Peyer's patch (tissue), 4 donors: Measurements from ENCODE around the gene CAT. TPM values are rescaled to one million over a fixed set of nuclear protein-coding genes. Genes with fewer than 3 reads are reported as not detected.

ENCODE experiments used
- DNase-seq, 3 donors: peaks; one replicate each; pipeline ENCODE4 v3.0.0-alpha.2; 2017 to 2019
- H3K27ac ChIP-seq, 4 donors: fragments of 200-600 bp; sonication (generic); one replicate each; pipeline ENCODE4 v1.5.1; 2016 to 2019
- H3K27me3 ChIP-seq, 2 donors: fragments of 200-600 bp; sonication (generic); one replicate each; pipeline ENCODE4 v1.5.1; 2019
- H3K36me3 ChIP-seq, 3 donors: fragments of 200-600 bp; sonication (generic); one replicate each; pipeline ENCODE4 v1.5.1; 2016 to 2019
- H3K4me1 ChIP-seq, 4 donors: fragments of 200-600 bp; sonication (generic); one replicate each; pipeline ENCODE4 v1.5.1; 2016 to 2019
- H3K4me3 ChIP-seq, 4 donors: fragments of 200-600 bp; sonication (generic); 1 replicate in 3 of 4; 2 replicates in 1 of 4; pipeline ENCODE4 v1.5.1; 2016 to 2019; ENCODE audit warnings: mild to moderate bottlenecking in 1 of 4
- H3K9me3 ChIP-seq, 4 donors: fragments of 200-600 bp; sonication (generic); one replicate each; pipeline ENCODE4 v1.5.1; 2016 to 2019; ENCODE audit warnings: mild to moderate bottlenecking in 1 of 4
- POLR2A ChIP-seq, 2 donors: fragments of 450-650 bp; IDR thresholded peaks; one replicate each; pipeline ENCODE4 v1.5.1; 2017; ENCODE audit warnings: antibody characterized with exemption in 2 of 2, mild to moderate bottlenecking in 2 of 2, moderate library complexity in 2 of 2
- total RNA-seq, 4 donors: library from RNA; depleted of rRNA; stranded (reverse); fragments of >200 nt; gene quantifications; one replicate each; pipeline ENCODE4 v1.1.0, GENCODE V29; 2016
- TF ChIP-seq, protein P1 (sequence below), 6 experiments: fragments of 450-650 bp in 4 of 6; fragments of 200-600 bp in 2 of 6; sonication (generic) in 1 of 6; IDR thresholded peaks; one replicate each; pipeline ENCODE4 v1.5.1; 2017 to 2019; ENCODE audit warnings: antibody characterized with exemption in 6 of 6, mild to moderate bottlenecking in 3 of 6, moderate library complexity in 1 of 6

CAT gene
- total RNA-seq, 4 donors from 2014 or later, result 81.0 to 271 (median 133) TPM

DNA sequence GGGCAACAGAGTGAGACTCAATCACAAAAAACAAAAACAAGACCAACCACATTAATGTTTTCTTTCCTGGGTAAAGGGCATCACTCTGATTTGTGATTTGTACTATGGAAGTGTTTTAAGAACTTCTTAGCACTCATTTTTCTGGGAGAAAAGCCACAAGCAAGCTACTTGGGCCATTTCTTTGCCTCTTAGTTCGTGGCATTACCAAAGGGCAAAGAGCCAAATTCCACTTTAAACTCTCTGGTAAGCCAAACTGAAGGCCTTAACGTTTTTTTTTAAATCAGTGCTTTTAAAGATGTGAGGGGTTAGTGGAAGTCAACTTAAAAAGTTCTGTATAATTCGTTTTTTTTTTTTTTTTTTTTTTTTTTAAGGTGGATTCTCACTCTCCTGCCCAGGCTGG, 36.9 kb downstream of the CAT start:
- no peaks in the 10 kb centered on the region for H3K4me1 ChIP-seq
- no peak for DNase-seq
- no peaks in the 10 kb centered on the region for H3K9me3 ChIP-seq
- H3K36me3 ChIP-seq, result peaks cover 0 to 26% (median 0%) of the 10 kb centered on the region in 3 donors
- no peak overlapping the region for H3K4me3 ChIP-seq
- H3K27me3 ChIP-seq, result no peaks in the 10 kb centered on the region
- TF ChIP-seq, protein P1, sequence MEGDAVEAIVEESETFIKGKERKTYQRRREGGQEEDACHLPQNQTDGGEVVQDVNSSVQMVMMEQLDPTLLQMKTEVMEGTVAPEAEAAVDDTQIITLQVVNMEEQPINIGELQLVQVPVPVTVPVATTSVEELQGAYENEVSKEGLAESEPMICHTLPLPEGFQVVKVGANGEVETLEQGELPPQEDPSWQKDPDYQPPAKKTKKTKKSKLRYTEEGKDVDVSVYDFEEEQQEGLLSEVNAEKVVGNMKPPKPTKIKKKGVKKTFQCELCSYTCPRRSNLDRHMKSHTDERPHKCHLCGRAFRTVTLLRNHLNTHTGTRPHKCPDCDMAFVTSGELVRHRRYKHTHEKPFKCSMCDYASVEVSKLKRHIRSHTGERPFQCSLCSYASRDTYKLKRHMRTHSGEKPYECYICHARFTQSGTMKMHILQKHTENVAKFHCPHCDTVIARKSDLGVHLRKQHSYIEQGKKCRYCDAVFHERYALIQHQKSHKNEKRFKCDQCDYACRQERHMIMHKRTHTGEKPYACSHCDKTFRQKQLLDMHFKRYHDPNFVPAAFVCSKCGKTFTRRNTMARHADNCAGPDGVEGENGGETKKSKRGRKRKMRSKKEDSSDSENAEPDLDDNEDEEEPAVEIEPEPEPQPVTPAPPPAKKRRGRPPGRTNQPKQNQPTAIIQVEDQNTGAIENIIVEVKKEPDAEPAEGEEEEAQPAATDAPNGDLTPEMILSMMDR (IDR thresholded peaks at IDR 0.05), result no peak
- TF ChIP-seq POLR2A (IDR thresholded peaks at IDR 0.05), result no peak
- H3K27ac ChIP-seq, result no peak overlapping the region

DNA sequence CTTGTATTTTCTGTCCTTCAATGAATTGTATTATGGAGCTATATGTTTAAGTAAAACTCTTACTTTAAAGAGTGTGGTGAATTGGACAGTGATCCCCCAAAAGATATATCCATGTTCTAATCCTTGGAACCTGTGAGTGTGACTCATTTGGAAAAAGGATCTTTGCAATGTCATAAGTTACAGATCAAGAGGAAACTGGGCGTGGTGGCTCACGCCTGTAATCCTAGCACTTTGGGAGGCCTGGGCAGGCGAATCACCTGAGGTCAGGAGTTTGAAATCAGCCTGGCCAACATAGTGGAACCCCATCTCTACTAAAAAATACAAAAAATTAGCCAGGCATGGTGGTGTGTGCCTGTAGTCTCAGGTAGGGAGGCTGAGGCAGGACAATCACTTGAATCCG, 38.1 kb downstream of the CAT start:
- DNase-seq, result no peak
- H3K9me3 ChIP-seq, result no peaks in the 10 kb centered on the region
- TF ChIP-seq POLR2A (IDR thresholded peaks at IDR 0.05), result no peak
- TF ChIP-seq, protein P1 (IDR thresholded peaks at IDR 0.05), result no peak
- no peak overlapping the region for H3K4me3 ChIP-seq
- no peaks in the 10 kb centered on the region for H3K27me3 ChIP-seq
- no peaks in the 10 kb centered on the region for H3K4me1 ChIP-seq
- no peak overlapping the region for H3K27ac ChIP-seq
- peaks cover 0 to 14% (median 0%) of the 10 kb centered on the region in 3 donors for H3K36me3 ChIP-seq

GRCh38 chr11:34478845-34479663, 40.3 kb downstream of the CAT start:
- TF ChIP-seq, protein P1 (IDR thresholded peaks at IDR 0.05), result no peak
- TF ChIP-seq POLR2A (IDR thresholded peaks at IDR 0.05), result no peak
- Histone ChIP-seq H3K4me1 (no peaks in the 10 kb centered on the region), H3K27ac (no peak overlapping the region), H3K27me3 (no peaks in the 10 kb centered on the region), H3K36me3 (no peaks in the 10 kb centered on the region), H3K9me3 (no peaks in the 10 kb centered on the region), H3K4me3 (no peak overlapping the region)
- DNase-seq, result no peak

DNA sequence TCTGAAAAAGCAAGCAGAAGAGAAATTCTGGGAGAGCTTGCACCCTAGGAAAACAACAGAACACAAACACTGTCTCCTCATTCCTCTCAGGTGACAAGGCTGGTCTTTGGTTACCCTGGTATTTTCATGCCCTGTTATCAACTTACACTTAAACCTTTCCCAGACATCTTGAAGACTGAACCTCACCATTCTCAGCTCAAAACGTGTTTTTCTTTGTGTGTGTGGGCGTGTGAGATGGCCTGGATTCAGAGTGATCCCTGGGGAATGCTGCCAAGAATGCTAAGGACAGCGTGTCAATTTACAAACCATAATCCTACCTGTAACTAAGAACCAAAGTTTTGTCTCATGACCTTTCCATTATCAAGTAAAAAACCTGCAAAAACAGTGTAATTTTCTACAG, 41.6 kb downstream of the CAT start:
- Histone ChIP-seq H3K4me1 (no peaks in the 10 kb centered on the region), H3K9me3 (no peaks in the 10 kb centered on the region), H3K4me3 (no peak overlapping the region), H3K27me3 (no peaks in the 10 kb centered on the region), H3K27ac (no peak overlapping the region), H3K36me3 (no peaks in the 10 kb centered on the region)
- TF ChIP-seq, protein P1 (IDR thresholded peaks at IDR 0.05), result no peak
- TF ChIP-seq POLR2A (IDR thresholded peaks at IDR 0.05), result no peak
- no peak for DNase-seq

- no peaks in the 10 kb centered on the region for H3K9me3 ChIP-seq
- H3K4me1 ChIP-seq, result no peaks in the 10 kb centered on the region
- no peak overlapping the region for H3K27ac ChIP-seq
- no peak for TF ChIP-seq POLR2A (IDR thresholded peaks at IDR 0.05)
- TF ChIP-seq, protein P1 (IDR thresholded peaks at IDR 0.05), result no peak
- DNase-seq, result no peak
- H3K27me3 ChIP-seq, result no peaks in the 10 kb centered on the region
- H3K36me3 ChIP-seq, result no peaks in the 10 kb centered on the region
- no peak overlapping the region for H3K4me3 ChIP-seq
These were observed 42.6 kb downstream of the CAT start for GRCh38 chr11:34481307-34481706.
